HCT116 (cell line): ENCODE data around the gene ACOT7. TPM values are rescaled to one million over a fixed set of nuclear protein-coding genes. Genes with fewer than 3 reads are reported as not detected.
"Not testable (repeated sequence)": the region's sequence is repeated elsewhere in the genome, so short reads cannot be mapped to it uniquely, and the experiment has no call there.

Experiments used
- ATAC-seq: fragments of 200-7000 bp; cut with Tn5 transposase; 2 replicates; pipeline ENCODE4 v1.9.1; 2020; ENCODE audit warnings: mild to moderate bottlenecking, moderate library complexity
- BruUV-seq: library from RNA; stranded (reverse); fragments of 400-500 nt; replicated peaks from 2 replicates; lab custom pipeline; 2021; lab: Mats Ljungman, UMichigan
- CTCF ChIA-PET: fragments of 300-600 bp; sonication (Branson Sonifier 250); formaldehyde crosslinking; loops from one replicate; lab custom pipeline; 2021; ENCODE audit warnings: antibody characterized with exemption; lab: Charles Lee
- POLR2A ChIA-PET: fragments of 300-600, 350-600 bp; sonication (Branson Sonifier 250); formaldehyde crosslinking; loops from one replicate; lab custom pipeline; 2021; ENCODE audit warnings: antibody characterized with exemption; lab: Charles Lee
- RAD21 ChIA-PET, 2 experiments: fragments of 300-600 bp; sonication (Branson Sonifier 250); formaldehyde crosslinking; loops; one replicate each; lab custom pipeline; 2023; ENCODE audit warnings: low total read pairs in 2 of 2; ENCODE audit not compliant: uncharacterized antibody in 2 of 2, unreplicated experiment in 2 of 2, low non-redundant PET in 1 of 2; lab: Charles Lee
- DNase-seq: peaks from one replicate; pipeline ENCODE4 v3.0.0-alpha.2; 2010; ENCODE audit warnings: low read depth, low spot score
- H2AFZ ChIP-seq: fragments of 200-600 bp; shearing (Covaris generic), sonication (generic); 2 replicates; pipeline ENCODE4 v1.6.1; 2017; ENCODE audit warnings: low read depth, mixed run types, mixed read lengths, antibody characterized with exemption, low read length; ENCODE audit not compliant: poor library complexity, severe bottlenecking
- H3K27ac ChIP-seq: 2 replicates; pipeline ENCODE4 v1.5.1; 2012; ENCODE audit warnings: low read depth, low read length
- H3K27me3 ChIP-seq: fragments of 200-600 bp; sonication (generic); 2 replicates; pipeline ENCODE4 v1.6.1; 2016; ENCODE audit warnings: mixed run types, low read length, mixed read lengths; ENCODE audit not compliant: insufficient read depth
- H3K36me3 ChIP-seq, 2 experiments: fragments of 200-500 bp in 1 of 2; fragments of 200-600 bp in 1 of 2; sonication (Bioruptor generic) in 1 of 2; sonication (generic) in 1 of 2; 2 replicates each; pipeline versions ENCODE4 v1.5.1 to v1.6.1; 2014 to 2016; ENCODE audit warnings: low read length in 2 of 2, inconsistent platforms in 1 of 2, mixed read lengths in 1 of 2, mixed run types in 1 of 2; ENCODE audit not compliant: insufficient read depth in 2 of 2, control insufficient read depth in 1 of 2
- H3K4me1 ChIP-seq, 2 experiments: fragments of 200-600 bp in 1 of 2; sonication (generic) in 1 of 2; 2 replicates each; pipeline versions ENCODE4 v1.5.1 to v1.6.1; 2012 to 2017; ENCODE audit warnings: low read length in 2 of 2, inconsistent platforms in 1 of 2, mild to moderate bottlenecking in 1 of 2, mixed read lengths in 1 of 2, mixed run types in 1 of 2, moderate library complexity in 1 of 2; ENCODE audit not compliant: insufficient read depth in 2 of 2, control insufficient read depth in 1 of 2
- H3K4me2 ChIP-seq: fragments of 200-600 bp; sonication (generic); 2 replicates; pipeline ENCODE4 v1.6.1; 2017; ENCODE audit warnings: mixed run types, low read length, mixed read lengths
- H3K4me3 ChIP-seq, 2 experiments: fragments of 200-600 bp in 1 of 2; sonication (generic) in 1 of 2; replicated peaks in 1 of 2; 2 replicates each; pipeline ENCODE4 v1.5.1; 2011 to 2016; ENCODE audit warnings: low read length in 2 of 2, control low read depth in 1 of 2, low read depth in 1 of 2, mild to moderate bottlenecking in 1 of 2, mixed read lengths in 1 of 2, mixed run types in 1 of 2
- H3K79me2 ChIP-seq: fragments of 200-600 bp; sonication (generic); 2 replicates; pipeline ENCODE4 v1.6.1; 2017; ENCODE audit warnings: mild to moderate bottlenecking, mixed run types, low read length, moderate library complexity, mixed read lengths; ENCODE audit not compliant: insufficient read depth
- H3K9ac ChIP-seq: fragments of 200-600 bp; sonication (generic); 2 replicates; pipeline ENCODE4 v1.6.1; 2016; ENCODE audit warnings: low read length, mixed read lengths
- H3K9me2 ChIP-seq: fragments of 200-600 bp; sonication (generic), shearing (Covaris generic); 2 replicates; pipeline ENCODE4 v1.6.1; 2017; ENCODE audit warnings: mixed run types, mild to moderate bottlenecking, moderate library complexity; ENCODE audit not compliant: insufficient read depth
- H3K9me3 ChIP-seq, 2 experiments: fragments of 200-500 bp in 1 of 2; fragments of 200-600 bp in 1 of 2; sonication (Bioruptor generic) in 1 of 2; sonication (generic) in 1 of 2; 2 replicates each; pipeline ENCODE4 v1.6.1; 2014 to 2017; ENCODE audit warnings: low read length in 2 of 2, mixed read lengths in 2 of 2, inconsistent platforms in 1 of 2, low read depth in 1 of 2, mild to moderate bottlenecking in 1 of 2, mixed run types in 1 of 2, moderate library complexity in 1 of 2; ENCODE audit not compliant: control insufficient read depth in 1 of 2, insufficient read depth in 1 of 2
- H4K20me1 ChIP-seq: fragments of 200-600 bp; sonication (generic), shearing (Covaris generic); 2 replicates; pipeline ENCODE4 v1.6.1; 2017; ENCODE audit warnings: mixed run types, mild to moderate bottlenecking, moderate library complexity; ENCODE audit not compliant: insufficient read depth
- CEBPB ChIP-seq: IDR thresholded peaks from 2 replicates; pipeline ENCODE4 v1.6.1; 2012; ENCODE audit warnings: low read depth
- MAX ChIP-seq: IDR thresholded peaks from 2 replicates; pipeline ENCODE4 v1.6.1; 2012
- intact Hi-C: fragments of 100-400 bp; cut with micrococcal nuclease; formaldehyde crosslinking; loops from 2 replicates; pipeline ENCODE4 v1.10.0; 2022
- total RNA-seq: library from RNA; stranded (reverse); gene quantifications from one replicate; pipeline ENCODE4 v1.2.1, GENCODE V29; 2021; ENCODE audit not compliant: unreplicated experiment

ACOT7 gene
- total RNA-seq, 1 experiment from 2014 or later, result 162 TPM

- no peak overlapping the region for H3K4me3 ChIP-seq
- no peaks in the 10 kb centered on the region for H3K27me3 ChIP-seq
- no peaks in the 10 kb centered on the region for H3K79me2 ChIP-seq
- H2AFZ ChIP-seq, result no peak overlapping the region
- no peaks in the 10 kb centered on the region for H3K36me3 ChIP-seq
- RAD21 ChIA-PET, result no interaction called here
- no peaks in the 10 kb centered on the region for H3K9me3 ChIP-seq
- intact Hi-C loops, result no loop called here
- no peak overlapping the region for H3K27ac ChIP-seq
- CTCF ChIA-PET, result interaction anchor here (0.9 kb wide), 1 partner anchor 11 kb away, joined by 3 read pairs; no protein-coding TSS in a partner anchor
- no peak overlapping the region for H3K9ac ChIP-seq
- no peaks in the 10 kb centered on the region for H3K9me2 ChIP-seq
- POLR2A ChIA-PET, result no interaction called here
- H3K4me2 ChIP-seq, result no peak overlapping the region
- ATAC-seq, result no peak
- H4K20me1 ChIP-seq, result no peaks in the 10 kb centered on the region
- DNase-seq, result no peak
- TF ChIP-seq CEBPB, result no peak
- no peak for TF ChIP-seq MAX
- no TSS peak for BruUV-seq
- peaks cover under 1 to 15% of the 10 kb centered on the region in 2 experiments; a peak in 3 of 4 replicates for H3K4me1 ChIP-seq
These were observed 40.6 kb upstream of the ACOT7 start for GRCh38 chr1:6434186-6434585.

- H4K20me1 ChIP-seq, DNase-seq, H3K4me3 ChIP-seq, intact Hi-C loops, H3K36me3 ChIP-seq, H3K9me3 ChIP-seq, BruUV-seq, H3K9ac ChIP-seq, H3K27me3 ChIP-seq, H2AFZ ChIP-seq, H3K9me2 ChIP-seq, H3K27ac ChIP-seq, H3K79me2 ChIP-seq, H3K4me2 ChIP-seq, ATAC-seq: not testable (repeated sequence)
- ChIA-PET CTCF (interaction anchor here (0.7 kb wide), 1 partner anchor 227 kb away, joined by 4 read pairs; no protein-coding TSS in a partner anchor), POLR2A (interaction anchor here (0.7 to 1.3 kb wide), 2 partner anchors 12 to 14 kb away, joined by 3 to 4 read pairs; partner anchors contain the start of gene HES2), RAD21 (interaction anchor here in 1 of 2 experiments (1.2 kb wide), 1 partner anchor 9 kb away, joined by 3 read pairs; no protein-coding TSS in a partner anchor)
- peaks cover 15 to 22% of the 10 kb centered on the region in 2 experiments for H3K4me1 ChIP-seq
These were observed 38.3 kb upstream of the ACOT7 start for GRCh38 chr1:6431645-6432579.

- H3K9me2 ChIP-seq, ATAC-seq, RAD21 ChIA-PET, H3K4me2 ChIP-seq, H3K4me3 ChIP-seq, H3K27ac ChIP-seq, H3K9me3 ChIP-seq, H3K36me3 ChIP-seq, intact Hi-C loops, H3K27me3 ChIP-seq, H4K20me1 ChIP-seq, DNase-seq, BruUV-seq, H3K9ac ChIP-seq, H2AFZ ChIP-seq: not testable (repeated sequence)
- ChIA-PET CTCF (interaction anchor here (0.7 to 1.8 kb wide), 4 partner anchors 8 to 61 kb away, joined by 3 to 7 read pairs (median 4); no protein-coding TSS in a partner anchor), POLR2A (interaction anchor here (1.3 kb wide), 1 partner anchor 10 kb away, joined by 3 read pairs; the partner anchor contains the start of gene HES2)
- H3K79me2 ChIP-seq, result peaks cover 11% of the 10 kb centered on the region; the same call in 1 of the 2 replicates
- peaks cover 29 to 43% of the 10 kb centered on the region in 2 experiments for H3K4me1 ChIP-seq
These were observed 36.3 kb upstream of the ACOT7 start for GRCh38 chr1:6429660-6430411.
